Measurements from ENCODE around the gene HSPB9.

The HSPB9 gene

GRCh38 chr17:42146911-42147607, 24.5 kb downstream of the HSPB9 start:
- no peak for DNase-seq

GRCh38 chr17:42153919-42154742, 31.5 kb downstream of the HSPB9 start:
- peak in 1 of 2 donors; percentile 52 for DNase-seq

GRCh38 chr17:42155614-42156045, 33.0 kb downstream of the HSPB9 start:
- no peak for DNase-seq

- DNase-seq: no peak
Observed at GRCh38 chr17:42159796-42160530, 37.4 kb downstream of the HSPB9 start.

GRCh38 chr17:42160531-42160910, 37.9 kb downstream of the HSPB9 start:
- no peak for DNase-seq

GRCh38 chr17:42163113-42163512, 40.5 kb downstream of the HSPB9 start:
- DNase-seq: no peak

- DNase-seq: no peak
Observed at GRCh38 chr17:42163696-42164407, 41.2 kb downstream of the HSPB9 start.

- no peak for DNase-seq
Observed at GRCh38 chr17:42165751-42166150, 43.1 kb downstream of the HSPB9 start.

- DNase-seq: no peak
Observed at GRCh38 chr17:42166196-42166763, 43.7 kb downstream of the HSPB9 start.

- no peak for DNase-seq
Observed at GRCh38 chr17:42167807-42168206, 45.2 kb downstream of the HSPB9 start.

- no peak for DNase-seq
Observed at GRCh38 chr17:42169351-42169750, 46.7 kb downstream of the HSPB9 start.

- no peak for DNase-seq
Observed at GRCh38 chr17:42171831-42172230, 49.2 kb downstream of the HSPB9 start.
